Measurements from ENCODE around the gene SLC1A7.
"Not testable (repeated sequence)": the region's sequence is repeated elsewhere in the genome, so short reads cannot be mapped to it uniquely, and the experiment has no call there.

Gene SLC1A7

DNA sequence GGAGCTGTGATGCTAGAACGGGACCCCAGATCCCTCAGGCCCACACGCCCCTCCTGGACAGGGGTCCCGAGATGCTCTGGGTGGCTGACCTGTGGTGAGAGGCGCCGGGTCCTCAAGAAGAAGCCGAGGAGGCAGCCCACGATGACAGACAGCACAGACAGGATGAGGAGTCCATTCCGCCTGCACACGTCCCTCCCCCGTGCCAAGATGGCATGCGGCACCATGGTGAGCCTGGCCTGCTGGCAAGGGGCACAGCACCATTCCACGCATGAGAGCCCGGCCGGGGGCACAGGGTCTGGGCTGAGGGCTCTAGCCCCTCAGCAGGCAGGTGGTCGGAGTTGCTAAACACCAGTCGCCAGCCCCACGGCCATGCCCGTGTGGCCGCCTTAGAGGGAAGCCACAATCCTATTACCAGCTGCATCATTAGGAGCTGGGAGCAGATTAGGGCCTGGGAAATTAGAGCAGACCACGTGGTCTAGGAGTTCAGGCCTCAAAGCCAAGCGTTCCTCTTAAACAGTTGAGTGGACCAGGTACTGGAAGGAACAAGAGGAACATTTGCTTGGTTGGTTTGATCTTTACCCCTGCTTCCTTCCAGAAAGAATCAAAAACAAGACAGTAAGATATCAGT, at the start of gene SLC1A7:
Gene SLC1A7 (minus strand): TSS at position 413 of the 628 bp plus-strand sequence. CDS start 189 bp downstream, at position 224.
- DNase-seq (ENCODE audit: low read depth in 3 of 3), result no peak

DNA sequence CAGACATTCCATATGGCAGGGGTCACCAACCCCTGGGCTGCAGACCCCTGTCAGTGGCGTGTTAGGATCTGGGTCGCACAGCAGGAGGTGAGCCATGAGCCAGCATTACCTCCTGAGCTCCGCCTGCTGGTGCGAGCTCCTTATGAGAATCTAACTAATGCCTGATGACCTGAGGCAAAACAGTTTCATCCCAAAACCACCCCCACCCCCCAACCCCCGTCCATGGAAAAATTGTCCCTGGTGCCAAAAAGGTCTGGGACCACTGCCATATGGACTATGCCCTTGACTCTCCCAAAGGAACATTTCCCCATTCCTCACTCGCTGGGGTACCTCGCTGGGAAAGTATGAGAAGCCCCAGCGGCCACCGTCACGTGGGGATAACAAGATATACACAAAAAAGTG, 47.8 kb upstream of the SLC1A7 start:
- no peak for DNase-seq (ENCODE audit: low read depth in 3 of 3)

GRCh38 chr1:53189061-53189460, 46.6 kb upstream of the SLC1A7 start:
- DNase-seq (ENCODE audit: low read depth in 3 of 3), result no peak

DNA sequence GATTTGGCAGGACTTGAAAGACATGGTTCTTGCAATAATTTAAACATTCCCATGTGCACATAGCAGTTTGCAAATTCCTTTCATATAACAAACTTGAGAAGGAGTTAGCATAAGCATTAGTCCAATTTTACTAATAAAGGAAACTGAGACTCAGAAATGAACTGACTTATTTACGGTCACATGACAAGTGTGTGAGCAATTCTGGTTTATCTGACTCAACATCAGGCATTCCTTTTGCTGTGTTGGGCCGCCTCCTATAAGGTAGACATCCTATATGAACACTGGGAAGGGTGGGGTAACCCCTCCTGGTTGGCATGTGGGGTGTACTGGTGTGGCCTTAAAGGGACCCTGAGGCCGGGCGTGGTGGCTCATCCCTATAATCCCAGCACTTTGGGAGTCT, 45.7 kb upstream of the SLC1A7 start:
- DNase-seq (ENCODE audit: low read depth in 3 of 3), result no peak

DNA sequence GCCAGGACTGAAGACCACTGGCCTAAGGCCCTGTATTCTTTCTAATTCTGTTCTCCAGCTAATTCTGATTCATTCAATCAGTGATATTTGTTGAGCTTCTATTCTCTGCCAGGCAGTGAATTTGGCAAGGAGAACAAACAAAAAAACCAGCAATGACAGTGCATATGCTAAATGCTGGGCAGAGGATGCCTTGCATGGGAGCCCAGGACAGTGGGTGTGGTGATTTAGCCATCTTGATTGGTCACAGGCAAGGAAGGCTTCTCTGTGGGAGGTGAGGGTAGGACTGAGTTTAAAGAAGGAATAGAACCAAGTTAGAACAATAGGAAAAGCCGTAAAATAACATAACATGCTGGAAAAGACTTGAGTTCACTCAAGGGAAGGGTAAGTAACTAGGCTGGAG, 45.0 kb upstream of the SLC1A7 start:
- DNase-seq (ENCODE audit: low read depth in 3 of 3), result no peak

DNA sequence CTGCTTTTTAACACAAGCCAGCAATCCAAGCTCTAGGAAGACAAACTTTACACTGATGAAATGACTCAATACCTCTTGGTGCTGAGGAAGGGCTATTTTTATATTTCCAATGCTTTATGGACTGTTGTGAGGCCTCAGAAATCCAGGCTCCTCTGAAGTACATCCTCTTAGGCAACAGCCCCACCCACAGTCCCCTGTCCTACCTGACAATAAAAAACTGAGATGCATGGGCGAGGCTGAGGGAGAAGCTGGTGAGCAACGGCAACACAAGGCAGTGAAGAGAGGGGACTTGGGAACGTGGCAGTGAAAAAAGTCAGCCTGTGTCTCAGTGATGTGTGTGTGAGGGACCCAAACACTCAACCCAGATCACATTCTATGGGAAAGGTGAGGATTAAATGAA, 44.1 kb upstream of the SLC1A7 start:
- no peak for DNase-seq (ENCODE audit: low read depth in 3 of 3)

DNA sequence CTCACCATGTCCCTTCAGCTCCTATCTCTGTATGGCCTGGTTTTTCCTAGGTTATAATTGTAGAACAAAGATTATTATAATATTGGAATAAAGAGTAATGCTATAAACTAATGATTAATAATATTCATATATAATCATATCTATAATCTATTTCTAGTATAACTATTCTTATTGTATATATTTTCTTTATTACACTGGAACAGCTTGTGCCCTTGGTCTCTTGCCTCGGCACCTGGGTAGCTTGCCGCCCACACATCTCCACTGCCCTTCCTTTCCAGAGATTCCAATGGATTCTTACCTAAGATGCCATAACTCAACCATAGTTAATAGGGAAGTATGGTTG, 43.5 kb upstream of the SLC1A7 start:
- DNase-seq (ENCODE audit: low read depth in 3 of 3), result not testable (repeated sequence)

GRCh38 chr1:53183095-53183990, 40.9 kb upstream of the SLC1A7 start:
- DNase-seq (ENCODE audit: low read depth in 3 of 3), result no peak

GRCh38 chr1:53182716-53183094, 40.3 kb upstream of the SLC1A7 start:
- no peak for DNase-seq (ENCODE audit: low read depth in 3 of 3)

DNA sequence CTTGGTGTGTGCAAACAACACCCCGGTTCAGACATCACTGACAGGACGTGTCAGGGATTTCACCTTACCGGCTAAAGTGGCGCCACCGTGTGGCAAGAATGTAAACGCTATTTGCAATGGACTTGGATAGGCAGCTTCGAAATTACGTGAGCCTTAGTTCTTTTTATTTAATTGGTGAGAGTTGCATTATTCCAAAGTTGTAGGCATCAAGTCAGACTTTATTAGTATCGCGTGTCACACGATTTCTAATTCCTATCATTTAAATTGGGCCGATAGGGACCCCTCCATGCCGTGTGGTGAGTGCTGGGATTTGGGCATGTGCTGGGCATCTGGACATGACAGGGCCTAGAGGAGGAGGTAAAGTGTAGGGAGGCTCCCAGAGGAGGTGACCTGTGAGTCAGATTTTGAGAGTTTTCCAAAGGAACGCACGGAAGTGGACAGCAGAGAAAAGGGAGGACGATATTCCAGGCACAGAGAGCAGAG, 39.7 kb upstream of the SLC1A7 start:
- peak; percentile 64 to 78 (median 69) for DNase-seq (ENCODE audit: low read depth in 3 of 3)

DNA sequence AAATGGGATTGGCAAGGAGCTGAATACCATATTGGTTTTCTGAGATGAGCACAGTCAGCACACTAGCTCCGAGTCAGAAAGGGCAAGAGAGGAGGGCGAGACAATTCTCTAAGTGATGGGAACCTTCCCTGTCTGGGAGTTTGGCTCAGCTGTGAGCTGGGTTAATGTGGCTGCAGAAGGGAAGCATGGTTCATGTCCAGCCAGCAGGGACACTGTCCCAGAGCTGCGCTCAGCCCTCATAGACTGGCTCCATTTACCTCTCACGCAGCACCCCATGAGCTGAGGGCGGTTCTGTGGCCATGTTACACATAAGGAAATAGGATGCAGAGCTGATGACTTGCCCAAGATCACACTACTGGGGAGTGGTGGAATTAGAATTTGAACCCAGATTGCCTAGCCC, 38.5 kb upstream of the SLC1A7 start:
- DNase-seq (ENCODE audit: low read depth in 3 of 3), result no peak

DNA sequence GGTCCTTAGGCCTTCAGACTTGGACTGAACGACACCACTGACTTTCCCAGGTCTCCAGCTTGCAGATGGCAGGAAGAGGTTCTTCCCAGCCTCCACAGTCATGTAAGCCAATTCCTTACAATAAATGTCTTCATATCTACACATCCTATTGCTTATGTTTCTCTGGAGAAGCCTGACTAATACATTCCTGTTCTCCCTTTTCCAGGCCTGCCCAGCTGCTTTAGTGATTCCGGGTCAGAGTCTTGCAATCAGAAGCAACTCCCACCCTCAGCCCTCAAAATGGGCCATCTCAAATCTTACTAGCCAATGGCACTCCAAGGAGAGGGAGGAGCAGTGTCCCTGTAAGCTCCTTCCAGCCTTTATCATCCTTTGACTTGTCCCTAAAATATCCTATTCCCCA, 37.8 kb upstream of the SLC1A7 start:
- DNase-seq (ENCODE audit: low read depth in 3 of 3), result no peak

- DNase-seq (ENCODE audit: low read depth in 3 of 3), result no peak
These were observed 34.2 kb upstream of the SLC1A7 start for GRCh38 chr1:53176452-53177208.

DNA sequence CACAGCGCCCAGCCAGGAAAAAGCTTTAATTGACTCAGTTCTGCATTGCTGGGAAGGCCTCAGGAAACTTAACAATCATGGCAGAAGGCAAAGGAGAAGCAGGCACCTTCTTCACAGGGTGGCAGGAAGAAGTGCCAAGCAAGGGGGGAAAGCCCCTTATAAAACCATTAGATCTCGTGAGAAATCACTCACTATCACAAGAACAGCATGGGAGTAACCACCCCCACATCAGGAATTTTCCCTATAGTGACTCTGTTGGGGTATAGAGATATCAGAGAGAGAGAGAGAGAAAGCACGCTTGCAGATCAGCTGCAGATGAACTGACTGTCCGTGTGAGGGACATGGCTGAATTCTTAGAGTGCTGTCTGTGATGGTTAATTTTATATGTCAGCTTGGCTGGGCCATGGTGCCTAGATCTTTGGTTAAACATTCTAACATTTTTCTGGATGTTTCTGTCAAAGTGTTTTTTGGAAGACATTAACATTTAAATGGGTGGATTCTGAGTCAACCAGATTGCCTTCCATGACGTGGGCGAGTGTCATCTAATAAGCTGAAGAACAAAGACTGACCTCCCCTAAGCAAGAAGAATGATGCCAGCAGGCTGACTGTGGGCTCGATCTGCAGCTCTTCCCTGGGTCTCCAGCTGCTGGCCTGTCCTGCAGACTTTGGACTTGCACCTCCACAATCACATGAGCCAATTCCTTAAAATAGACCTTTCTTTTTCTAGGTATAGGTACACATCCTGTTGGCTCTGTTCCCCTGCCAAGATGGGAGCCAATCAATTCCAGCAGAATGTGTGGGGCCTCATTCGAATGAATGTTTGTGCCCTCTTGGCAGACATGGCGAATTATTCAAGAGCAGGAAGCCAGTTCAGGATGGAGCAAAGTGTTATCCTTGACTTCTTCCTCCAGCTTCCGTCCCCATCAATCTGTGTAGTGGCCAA, 32.8 kb upstream of the SLC1A7 start:
- DNase-seq (ENCODE audit: low read depth in 3 of 3), result no peak

- DNase-seq (ENCODE audit: low read depth in 3 of 3), result no peak
These were observed 30.1 kb upstream of the SLC1A7 start for GRCh38 chr1:53172426-53173128.

DNA sequence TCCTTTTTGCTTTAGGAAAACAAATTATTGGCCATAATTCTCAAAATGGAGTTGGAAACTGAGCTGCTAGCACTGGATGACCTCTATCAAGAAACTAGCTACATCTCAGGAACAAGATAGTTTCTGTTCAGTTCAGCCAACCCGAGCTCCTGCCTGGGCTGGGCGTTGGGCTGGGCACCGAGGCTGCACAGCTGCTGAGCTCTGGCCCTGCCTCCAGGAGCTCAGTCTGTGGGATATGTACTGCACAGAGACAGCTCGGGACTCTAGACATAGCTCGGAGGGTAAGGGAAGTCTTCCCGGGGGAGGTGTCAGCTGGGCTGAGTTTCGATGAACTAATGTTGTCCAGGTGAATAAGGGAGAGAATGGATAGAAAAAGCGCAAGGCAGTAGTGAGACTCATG, 24.5 kb upstream of the SLC1A7 start:
- DNase-seq (ENCODE audit: low read depth in 3 of 3), result no peak

GRCh38 chr1:53166366-53166765, 23.9 kb upstream of the SLC1A7 start:
- DNase-seq (ENCODE audit: low read depth in 3 of 3), result no peak

GRCh38 chr1:53165408-53165961, 23.0 kb upstream of the SLC1A7 start:
- DNase-seq (ENCODE audit: low read depth in 3 of 3), result no peak

DNA sequence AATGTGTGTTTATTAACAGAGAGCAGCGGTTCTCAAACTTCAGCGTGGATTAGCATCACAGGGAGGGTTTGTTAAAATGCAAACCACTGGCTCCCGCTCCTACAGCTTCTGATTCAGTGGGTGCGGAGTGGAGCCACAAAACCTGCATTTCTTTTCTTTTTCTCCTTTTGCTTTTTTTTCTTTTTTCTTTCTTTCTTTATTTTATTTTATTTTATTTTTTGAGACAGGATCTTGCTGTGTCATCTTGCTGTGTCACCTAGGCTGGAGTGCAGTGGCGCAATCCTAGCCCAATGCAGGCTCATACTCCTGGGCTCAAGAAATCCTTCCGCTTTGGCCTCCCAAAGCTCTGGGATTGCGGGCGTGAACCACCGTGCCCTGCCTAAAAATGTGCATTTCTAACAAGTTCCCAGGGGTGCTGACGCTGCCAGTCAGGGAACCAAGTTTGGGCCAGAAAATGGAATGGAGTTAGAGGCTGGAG, 20.9 kb upstream of the SLC1A7 start:
- no peak for DNase-seq (ENCODE audit: low read depth in 3 of 3)

GRCh38 chr1:53162621-53163020, 20.2 kb upstream of the SLC1A7 start:
- DNase-seq (ENCODE audit: low read depth in 3 of 3), result no peak

Measured in stimulated activated CD4-positive, alpha-beta T cell treated with anti-CD3 and anti-CD28 coated beads, TNF-alpha, amount 100 ng/mL, for 48 hours (primary cell).